Renal pelvis (tissue), 12 donors: ENCODE measurements around the gene TMEM134. TPM values are rescaled to one million over a fixed set of nuclear protein-coding genes. Genes with fewer than 3 reads are reported as not detected.
"Not testable (repeated sequence)": the region's sequence is repeated elsewhere in the genome, so short reads cannot be mapped to it uniquely, and the experiment has no call there.

Source experiments
- DNase-seq: peaks from one replicate; pipeline ENCODE4 v3.0.0-alpha.2; 2013
- long read RNA-seq, 16 experiments: transcript quantifications; one replicate each; lab custom pipeline, GENCODE V29; 2026
- polyA plus RNA-seq, 3 donors: library from polyadenylated mRNA; unstranded; fragments of 120-200 nt; gene quantifications; one replicate each; pipeline ENCODE4 v1.2.1, GENCODE V29; 2013; ENCODE audit not compliant: insufficient read length in 3 of 3

TMEM134 gene
- 10 to 100 TPM; 66.5 to 80.1 (median 72.8) TPM for polyA plus RNA-seq
- long read RNA-seq, donor 1, transcript TMEM134-205 (3 exons, 565 nt): minor isoform, 5 of 42 reads
- long read RNA-seq, donor 1, transcript TMEM134-201 (7 exons, 3,534 nt): major isoform, 28 of 42 reads
- long read RNA-seq, donor 1, partial matches to known transcripts: 0 of 42 reads
- long read RNA-seq, donor 1, other reads (novel, unspliced or antisense): 6 of 42 reads
- long read RNA-seq, donor 2, transcript TMEM134-205 (3 exons, 565 nt): minor isoform, 7 of 51 reads
- long read RNA-seq, donor 2, transcript TMEM134-201 (7 exons, 3,534 nt): major isoform, 26 of 51 reads
- long read RNA-seq, donor 2, partial matches to known transcripts: 5 of 51 reads
- long read RNA-seq, donor 2, other reads (novel, unspliced or antisense): 8 of 51 reads
- long read RNA-seq, donor 3, transcript TMEM134-201 (7 exons, 3,534 nt): major isoform, 20 of 34 reads
- long read RNA-seq, donor 3, partial matches to known transcripts: 0 of 34 reads
- long read RNA-seq, donor 3, other reads (novel, unspliced or antisense): 8 of 34 reads
- long read RNA-seq, donor 4, transcript TMEM134-205 (3 exons, 565 nt): minor isoform, 10 of 64 reads
- long read RNA-seq, donor 4, transcript TMEM134-201 (7 exons, 3,534 nt): major isoform, 32 of 64 reads
- long read RNA-seq, donor 4, partial matches to known transcripts: 10 of 64 reads
- long read RNA-seq, donor 4, other reads (novel, unspliced or antisense): 7 of 64 reads
- long read RNA-seq, donor 5, transcript TMEM134-201 (7 exons, 3,534 nt): major isoform, 12 of 16 reads
- long read RNA-seq, donor 5, partial matches to known transcripts: 0 of 16 reads
- long read RNA-seq, donor 5, other reads (novel, unspliced or antisense): 0 of 16 reads
- long read RNA-seq, donor 6, transcript TMEM134-201 (7 exons, 3,534 nt): major isoform, 21 of 36 reads
- long read RNA-seq, donor 6, partial matches to known transcripts: 0 of 36 reads
- long read RNA-seq, donor 6, other reads (novel, unspliced or antisense): 8 of 36 reads
- long read RNA-seq, donor 7, transcript TMEM134-201 (7 exons, 3,534 nt): major isoform, 18 of 51 reads
- long read RNA-seq, donor 7, partial matches to known transcripts: 0 of 51 reads
- long read RNA-seq, donor 7, other reads (novel, unspliced or antisense): 19 of 51 reads
- long read RNA-seq, donor 8, partial matches to known transcripts: 0 of 6 reads
- long read RNA-seq, donor 8, other reads (novel, unspliced or antisense): 0 of 6 reads
- long read RNA-seq, donor 9, transcript TMEM134-201 (7 exons, 3,534 nt): major isoform, 26 of 45 reads
- long read RNA-seq, donor 9, transcript TMEM134-205 (3 exons, 565 nt): minor isoform, 8 of 45 reads
- long read RNA-seq, donor 9, partial matches to known transcripts: 0 of 45 reads
- long read RNA-seq, donor 9, other reads (novel, unspliced or antisense): 6 of 45 reads
- long read RNA-seq, donor 10, transcript TMEM134-201 (7 exons, 3,534 nt): major isoform, 22 of 39 reads
- long read RNA-seq, donor 10, transcript TMEM134-205 (3 exons, 565 nt): minor isoform, 5 of 39 reads
- long read RNA-seq, donor 10, partial matches to known transcripts: 0 of 39 reads
- long read RNA-seq, donor 10, other reads (novel, unspliced or antisense): 8 of 39 reads
- long read RNA-seq, donor 11, transcript TMEM134-205 (3 exons, 565 nt): minor isoform, 5 of 37 reads
- long read RNA-seq, donor 11, transcript TMEM134-201 (7 exons, 3,534 nt): major isoform, 16 of 37 reads
- long read RNA-seq, donor 11, partial matches to known transcripts: 0 of 37 reads
- long read RNA-seq, donor 11, other reads (novel, unspliced or antisense): 13 of 37 reads
- long read RNA-seq, donor 12, transcript TMEM134-201 (7 exons, 3,534 nt): major isoform, 28 of 53 reads
- long read RNA-seq, donor 12, transcript TMEM134-205 (3 exons, 565 nt): minor isoform, 9 of 53 reads
- long read RNA-seq, donor 12, partial matches to known transcripts: 0 of 53 reads
- long read RNA-seq, donor 12, other reads (novel, unspliced or antisense): 10 of 53 reads
- long read RNA-seq, donor 13, transcript TMEM134-201 (7 exons, 3,534 nt): major isoform, 10 of 23 reads
- long read RNA-seq, donor 13, transcript TMEM134-205 (3 exons, 565 nt): minor isoform, 5 of 23 reads
- long read RNA-seq, donor 13, partial matches to known transcripts: 0 of 23 reads
- long read RNA-seq, donor 13, other reads (novel, unspliced or antisense): 6 of 23 reads
- long read RNA-seq, donor 14: 0 reads
- long read RNA-seq, donor 15, transcript TMEM134-201 (7 exons, 3,534 nt): major isoform, 31 of 60 reads
- long read RNA-seq, donor 15, transcript TMEM134-205 (3 exons, 565 nt): minor isoform, 6 of 60 reads
- long read RNA-seq, donor 15, partial matches to known transcripts: 0 of 60 reads
- long read RNA-seq, donor 15, other reads (novel, unspliced or antisense): 11 of 60 reads
- long read RNA-seq, donor 16, transcript TMEM134-201 (7 exons, 3,534 nt): major isoform, 34 of 76 reads
- long read RNA-seq, donor 16, transcript TMEM134-205 (3 exons, 565 nt): minor isoform, 7 of 76 reads
- long read RNA-seq, donor 16, partial matches to known transcripts: 9 of 76 reads
- long read RNA-seq, donor 16, other reads (novel, unspliced or antisense): 17 of 76 reads

DNA sequence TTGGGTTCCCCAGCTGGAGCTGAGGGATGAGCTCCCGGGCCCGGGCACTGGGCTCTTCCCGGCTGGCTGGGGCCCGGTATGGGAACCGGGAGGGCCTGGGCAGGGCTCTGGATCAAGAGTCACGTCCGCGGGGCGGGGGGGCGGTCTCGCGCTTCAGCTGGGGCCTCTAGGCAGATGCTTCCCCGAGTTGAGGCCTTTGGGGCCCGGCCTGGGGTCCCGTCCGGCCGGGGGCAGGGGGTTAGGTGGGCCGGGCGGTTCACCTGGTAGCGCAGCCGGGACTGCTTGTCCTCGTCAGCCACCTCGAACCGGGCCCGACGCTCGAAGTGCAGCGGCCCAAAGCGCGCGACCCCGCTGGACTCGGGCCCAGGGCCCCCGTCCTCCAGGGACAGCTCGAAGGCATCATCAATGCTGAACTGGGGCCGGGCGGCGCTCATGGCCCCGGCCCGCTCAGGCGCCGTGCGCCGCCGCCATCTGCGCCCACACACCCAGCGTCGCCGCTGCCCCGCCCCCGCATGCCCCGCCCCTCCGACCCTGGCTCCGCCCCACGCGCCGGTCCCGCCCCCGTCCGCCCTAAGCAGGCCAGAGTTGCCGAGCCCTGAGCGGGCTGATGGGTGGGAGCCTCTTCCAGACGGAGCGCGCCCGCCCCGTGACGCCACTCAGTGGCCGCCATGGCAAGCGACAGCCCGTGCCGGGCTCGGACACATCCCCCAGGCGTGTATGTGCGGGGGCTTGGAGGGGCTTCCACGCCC is at the start of gene TMEM134:
TMEM134 (minus strand) TSS at position 493 of the 749 bp plus-strand sequence; CDS start at position 434, 59 bp downstream.
- peak; percentile 91 for DNase-seq

- DNase-seq: no peak
Observed at GRCh38 chr11:67517784-67518552, 48.9 kb upstream of the TMEM134 start.

DNA sequence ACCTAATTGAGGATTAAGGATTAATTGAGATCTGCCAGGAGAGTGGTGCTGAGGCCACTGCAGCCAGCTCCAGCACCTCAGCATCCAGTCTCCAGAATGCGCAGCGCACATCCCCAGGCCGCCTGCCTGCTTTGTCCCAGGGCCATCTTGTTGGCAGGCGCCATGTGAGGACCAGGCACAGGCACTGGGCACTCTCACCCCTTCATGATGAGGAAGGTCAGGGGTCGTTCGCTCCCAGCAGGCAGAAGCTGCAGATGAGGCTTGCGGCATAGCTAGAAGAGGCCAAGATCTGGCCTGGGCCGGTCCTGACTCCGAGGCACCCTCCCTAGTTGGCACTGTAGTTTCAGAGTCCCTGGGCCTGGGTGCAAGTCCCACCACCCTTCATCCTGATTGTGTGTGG is 47.8 kb upstream of the TMEM134 start:
- DNase-seq: no peak

GRCh38 chr11:67514116-67514515 is 45.1 kb upstream of the TMEM134 start:
- DNase-seq: no peak

DNA sequence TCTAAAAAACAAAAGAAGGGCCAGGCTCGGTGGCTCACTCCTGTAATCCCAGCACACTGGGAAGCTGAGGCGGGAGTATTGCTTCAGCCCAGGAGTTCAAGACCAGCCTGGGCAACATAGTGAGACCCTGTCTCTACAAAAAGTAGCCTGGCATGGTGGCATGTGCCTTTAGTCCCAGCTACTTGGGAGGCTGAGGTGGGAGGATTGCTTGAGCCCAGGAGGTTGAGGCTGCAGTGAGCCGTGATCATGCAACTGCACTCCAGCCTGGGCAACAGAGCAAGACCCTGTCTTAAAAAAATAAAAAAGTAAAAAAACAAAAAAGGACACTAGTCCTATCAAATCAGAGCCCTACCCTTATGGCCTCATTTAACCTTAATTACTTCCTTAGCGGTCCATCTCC is 42.5 kb upstream of the TMEM134 start:
- not testable (repeated sequence) for DNase-seq

- DNase-seq: no peak
Observed at GRCh38 chr11:67510023-67510345, 40.9 kb upstream of the TMEM134 start.

DNA sequence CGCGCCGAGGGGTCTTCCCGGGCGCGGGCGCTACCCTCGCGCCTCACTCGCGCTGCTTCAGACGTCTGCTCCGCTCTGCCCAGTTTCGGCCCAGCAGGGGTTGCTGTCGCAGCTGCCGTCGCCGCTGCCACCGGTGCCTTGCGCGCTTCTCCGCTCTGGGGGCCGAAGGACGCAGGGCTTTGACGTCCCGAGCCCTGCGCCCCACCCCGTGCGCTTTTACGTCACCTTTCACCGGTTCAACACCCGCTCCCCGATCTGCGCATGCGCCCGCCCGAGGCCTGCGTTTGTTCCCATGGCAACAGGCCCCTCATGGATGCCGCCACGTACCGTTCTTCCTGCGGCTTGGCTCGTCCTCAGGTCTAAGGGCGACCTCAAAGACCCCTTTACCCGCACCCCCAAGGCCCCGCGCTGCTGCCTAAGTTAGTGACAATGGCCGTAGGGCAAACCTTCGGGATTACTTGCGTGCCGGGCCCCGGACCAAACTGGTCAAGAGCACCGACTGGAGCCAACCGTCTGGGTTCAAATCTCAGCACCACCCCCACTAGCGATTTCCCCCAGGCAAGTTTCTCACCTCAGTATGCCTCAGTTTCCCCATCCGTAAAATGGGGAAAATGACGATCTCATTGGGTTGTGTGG is 39.6 kb upstream of the TMEM134 start:
- peak; percentile 96 for DNase-seq

- DNase-seq: peak; percentile 98
Observed at GRCh38 chr11:67507864-67508485, 38.9 kb upstream of the TMEM134 start, which contains the start of gene CDK2AP2. TSS of gene CDK2AP2 (minus strand) at chr11:67508162. CDS start at chr11:67508082, 80 bp downstream.

DNA sequence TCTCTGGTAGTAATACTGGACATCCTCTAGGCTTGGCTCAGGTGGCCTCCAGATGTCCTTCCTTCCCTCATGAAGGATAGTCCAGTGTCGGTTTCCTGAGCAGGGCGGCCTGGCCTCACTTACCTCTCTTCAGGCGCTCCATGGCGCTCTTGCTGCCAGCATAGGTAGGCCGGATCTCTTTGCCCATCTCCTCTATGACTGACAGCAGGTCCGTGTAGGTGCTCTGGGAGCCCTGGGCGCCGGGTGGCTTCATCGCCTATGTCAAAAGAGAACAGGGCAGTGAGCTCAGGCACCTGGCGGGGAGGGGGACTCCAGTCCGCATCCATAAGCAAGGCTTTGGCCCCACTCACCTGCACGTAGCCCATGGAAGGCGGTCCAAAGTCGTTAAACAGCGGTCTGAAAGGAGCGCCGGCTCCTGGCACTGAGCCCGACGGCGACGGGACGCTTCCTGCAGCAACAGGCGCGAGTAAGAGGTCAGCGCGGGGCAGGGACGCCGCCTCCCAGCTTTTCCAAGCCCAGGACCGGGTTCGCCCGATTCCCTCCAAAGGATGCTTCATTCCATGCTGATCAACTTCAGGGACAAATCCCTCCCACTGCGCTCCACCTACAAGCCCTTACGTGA is 38.3 kb upstream of the TMEM134 start:
- DNase-seq: no peak

GRCh38 chr11:67506426-67507051 is 37.5 kb upstream of the TMEM134 start:
- DNase-seq: no peak

GRCh38 chr11:67505605-67506396 is 36.8 kb upstream of the TMEM134 start:
- DNase-seq: peak; percentile 84

DNA sequence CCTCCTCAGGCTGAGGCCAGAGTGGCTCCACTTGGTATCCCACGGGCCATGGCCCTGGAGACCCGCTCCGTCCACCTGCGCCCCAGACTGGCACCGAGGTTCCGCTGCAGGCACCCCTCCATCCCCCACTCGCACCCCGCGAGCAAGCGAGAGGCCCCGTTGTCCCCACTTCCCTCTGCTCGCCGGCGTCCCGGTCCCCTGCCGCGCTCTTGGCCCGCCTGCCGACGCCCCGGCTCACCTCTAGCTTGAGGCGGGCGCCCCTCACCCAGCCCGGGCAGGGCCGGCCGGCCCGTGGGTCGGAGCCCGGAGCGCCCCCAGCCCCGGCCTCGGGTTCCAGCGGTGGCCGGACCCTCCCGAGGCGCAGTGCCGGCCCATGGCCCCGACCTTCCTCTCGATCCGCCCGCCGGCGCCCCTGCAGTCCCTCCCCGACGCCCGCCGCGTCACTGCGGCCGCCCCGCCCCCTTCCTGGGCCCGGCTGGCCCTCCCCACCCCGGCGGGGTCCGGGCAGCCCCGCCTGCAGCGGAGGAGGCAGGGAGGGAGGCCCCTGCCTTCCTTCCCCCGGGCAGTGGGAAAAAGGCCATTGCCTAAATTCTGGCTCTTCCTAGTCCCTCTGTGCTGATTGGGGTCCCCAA is 36.0 kb upstream of the TMEM134 start, which contains the start of gene PITPNM1:
PITPNM1 (minus strand) TSS at position 414 of the 632 bp plus-strand sequence. CDS start 1,183 bp downstream, outside the sequence.
- peak; percentile 60 for DNase-seq
